Gastrocnemius medialis (tissue), 4 donors: ENCODE measurements around the gene CCDC51. TPM values are rescaled to one million over a fixed set of nuclear protein-coding genes. Genes with fewer than 3 reads are reported as not detected.
A peak's percentile ranks its signal among the peaks of the same experiment; 100 is the strongest.

Experiments used
- ATAC-seq, 2 donors: fragments of 150-250 bp; one replicate each; pipeline ENCODE4 v1.9.1; 2016
- DNase-seq, 2 donors: peaks; one replicate each; pipeline ENCODE4 v3.0.0-alpha.2; 2019
- H3K27ac ChIP-seq, 4 donors: fragments of 200-600 bp; sonication (generic); 1 replicate in 1 of 4; 2 replicates in 3 of 4; pipeline ENCODE4 v1.5.1; 2016 to 2018; ENCODE audit warnings: mild to moderate bottlenecking in 2 of 4, moderate library complexity in 1 of 4
- H3K27me3 ChIP-seq, 3 donors: fragments of 200-600 bp; sonication (generic) in 2 of 3; 1 replicate in 1 of 3; 2 replicates in 2 of 3; pipeline versions ENCODE4 v1.5.1 to v1.6.0; 2016 to 2019; ENCODE audit warnings: mild to moderate bottlenecking in 1 of 3, moderate library complexity in 1 of 3
- H3K36me3 ChIP-seq, 2 donors: fragments of 200-600 bp; sonication (generic) in 1 of 2; one replicate each; pipeline ENCODE4 v1.5.1; 2017 to 2018
- H3K4me1 ChIP-seq, 2 donors: fragments of 200-600 bp; sonication (generic) in 1 of 2; one replicate each; pipeline ENCODE4 v1.5.1; 2016 to 2017; ENCODE audit warnings: mild to moderate bottlenecking in 2 of 2
- H3K4me3 ChIP-seq, 4 donors: fragments of 200-600 bp; sonication (generic) in 3 of 4; 1 replicate in 1 of 4; 2 replicates in 3 of 4; pipeline ENCODE4 v1.5.1; 2016 to 2019; ENCODE audit warnings: mild to moderate bottlenecking in 2 of 4
- H3K9me3 ChIP-seq, 3 donors: fragments of 200-600 bp; sonication (generic) in 2 of 3; 1 replicate in 1 of 3; 2 replicates in 2 of 3; pipeline ENCODE4 v1.5.1; 2016 to 2019
- POLR2A ChIP-seq, 2 donors: fragments of 450-650 bp; IDR thresholded peaks; one replicate each; pipeline ENCODE4 v1.6.1; 2017; ENCODE audit warnings: antibody characterized with exemption in 2 of 2, mild to moderate bottlenecking in 2 of 2, moderate library complexity in 2 of 2
- in situ Hi-C, 4 donors: fragments of 200-750 bp; cut with MboI; loops; one replicate each; pipeline versions ENCODE4 v1.15.0 to v1.8.0; 2017; ENCODE audit warnings: low sequenced_read_pairs in 4 of 4
- intact Hi-C: fragments of 100-400 bp; cut with DNase I; formaldehyde crosslinking; loops from one replicate; pipeline ENCODE4 v1.15.1; 2023; ENCODE audit warnings: low total_unique reads
- total RNA-seq, 4 donors: library from RNA; depleted of rRNA; stranded (reverse); fragments of >200 nt; gene quantifications; one replicate each; pipeline versions ENCODE4 v1.1.0 to v1.2.3, GENCODE V29; 2016
- TF ChIP-seq, protein P1 (sequence below), 5 experiments: fragments of 450-650 bp in 3 of 5; fragments of 200-600 bp in 2 of 5; sonication (generic) in 2 of 5; IDR thresholded peaks in 4 of 5; conservative IDR thresholded peaks in 1 of 5; 1 replicate in 4 of 5; 2 replicates in 1 of 5; pipeline ENCODE4 v1.5.1; 2016 to 2019; ENCODE audit warnings: antibody characterized with exemption in 5 of 5, mild to moderate bottlenecking in 3 of 5, moderate library complexity in 3 of 5

Gene CCDC51
- total RNA-seq, 4 donors from 2014 or later, result 4.9 to 12.2 (median 9.9) TPM

DNA sequence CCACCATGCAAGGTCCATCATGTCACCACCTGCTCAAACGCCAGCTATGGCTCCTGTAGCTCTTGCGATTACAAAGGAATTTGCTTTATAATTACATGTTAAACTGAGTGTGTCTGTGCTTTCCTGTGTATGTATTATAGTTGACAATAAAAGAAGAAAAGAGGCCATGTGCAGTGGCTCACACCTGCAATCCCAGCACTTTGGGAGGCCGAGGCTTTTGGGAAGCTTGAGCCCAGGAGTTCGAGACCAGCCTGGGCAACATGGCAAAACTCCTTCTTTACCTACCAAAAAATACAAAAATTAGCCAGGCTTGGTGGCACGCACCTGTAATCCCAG lies 33.7 kb upstream of the CCDC51 start:
- peak overlapping the region; percentile 87 to 100 (median 90) for H3K27ac ChIP-seq
- no peaks in the 10 kb centered on the region for H3K9me3 ChIP-seq
- no peak for ATAC-seq
- intact Hi-C loops (no loop called here), in situ Hi-C loops (no loop called here)
- H3K27me3 ChIP-seq, result no peaks in the 10 kb centered on the region
- H3K4me1 ChIP-seq, result peaks cover 25 to 26% of the 10 kb centered on the region in 2 donors
- DNase-seq, result no peak
- H3K36me3 ChIP-seq, result peaks cover 0 to 4% of the 10 kb centered on the region in 2 donors
- no peak overlapping the region for H3K4me3 ChIP-seq
- no peak for TF ChIP-seq POLR2A (IDR thresholded peaks at IDR 0.05)
- TF ChIP-seq, protein P1, sequence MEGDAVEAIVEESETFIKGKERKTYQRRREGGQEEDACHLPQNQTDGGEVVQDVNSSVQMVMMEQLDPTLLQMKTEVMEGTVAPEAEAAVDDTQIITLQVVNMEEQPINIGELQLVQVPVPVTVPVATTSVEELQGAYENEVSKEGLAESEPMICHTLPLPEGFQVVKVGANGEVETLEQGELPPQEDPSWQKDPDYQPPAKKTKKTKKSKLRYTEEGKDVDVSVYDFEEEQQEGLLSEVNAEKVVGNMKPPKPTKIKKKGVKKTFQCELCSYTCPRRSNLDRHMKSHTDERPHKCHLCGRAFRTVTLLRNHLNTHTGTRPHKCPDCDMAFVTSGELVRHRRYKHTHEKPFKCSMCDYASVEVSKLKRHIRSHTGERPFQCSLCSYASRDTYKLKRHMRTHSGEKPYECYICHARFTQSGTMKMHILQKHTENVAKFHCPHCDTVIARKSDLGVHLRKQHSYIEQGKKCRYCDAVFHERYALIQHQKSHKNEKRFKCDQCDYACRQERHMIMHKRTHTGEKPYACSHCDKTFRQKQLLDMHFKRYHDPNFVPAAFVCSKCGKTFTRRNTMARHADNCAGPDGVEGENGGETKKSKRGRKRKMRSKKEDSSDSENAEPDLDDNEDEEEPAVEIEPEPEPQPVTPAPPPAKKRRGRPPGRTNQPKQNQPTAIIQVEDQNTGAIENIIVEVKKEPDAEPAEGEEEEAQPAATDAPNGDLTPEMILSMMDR (IDR thresholded peaks at IDR 0.05 in 4 of 5, conservative IDR thresholded peaks at IDR 0.05 in 1 of 5), result no peak

- in situ Hi-C loops, result no loop called here
- H3K9me3 ChIP-seq, result no peaks in the 10 kb centered on the region
- H3K4me3 ChIP-seq, result peak overlapping the region; percentile 62 to 79 (median 65)
- peaks cover 30 to 31% of the 10 kb centered on the region in 2 donors for H3K4me1 ChIP-seq
- intact Hi-C loops, result no loop called here
- peaks cover 0 to 9% of the 10 kb centered on the region in 2 donors for H3K36me3 ChIP-seq
- TF ChIP-seq POLR2A (IDR thresholded peaks at IDR 0.05), result peak; percentile 45 to 76
- TF ChIP-seq, protein P1 (IDR thresholded peaks at IDR 0.05 in 4 of 5, conservative IDR thresholded peaks at IDR 0.05 in 1 of 5), result peak; percentile 22 to 56 (median 42)
- peak; percentile 66 to 75 for DNase-seq
- peak overlapping the region; percentile 87 to 100 (median 90) for H3K27ac ChIP-seq
- H3K27me3 ChIP-seq, result no peaks in the 10 kb centered on the region
- peak; percentile 78 to 81 for ATAC-seq
Observed at GRCh38 chr3:48472923-48473616, 33.2 kb upstream of the CCDC51 start.

DNA sequence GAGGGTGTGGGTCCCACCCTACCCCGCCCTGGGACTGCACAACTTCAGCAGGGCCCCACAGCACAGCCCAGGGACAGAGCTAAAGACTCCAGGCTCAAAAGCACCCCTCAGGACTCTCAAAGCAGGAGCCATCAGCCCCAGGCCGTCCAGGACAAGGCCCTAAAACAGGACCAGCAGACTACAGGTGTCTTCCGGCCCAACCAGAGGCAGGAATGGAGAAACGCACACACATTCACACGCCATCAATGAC lies 32.7 kb upstream of the CCDC51 start:
- intact Hi-C loops, result no loop called here
- DNase-seq, result no peak
- Histone ChIP-seq H3K4me1 (peaks cover 35 to 36% of the 10 kb centered on the region in 2 donors), H3K27ac (peak overlapping the region; percentile 87 to 100 (median 90)), H3K27me3 (no peaks in the 10 kb centered on the region), H3K4me3 (peak overlapping the region; percentile 62 to 79 (median 65)), H3K36me3 (peaks cover 0 to 10% of the 10 kb centered on the region in 2 donors), H3K9me3 (no peaks in the 10 kb centered on the region)
- in situ Hi-C loops, result no loop called here
- ATAC-seq, result peak in 1 of 2 donors; percentile 35
- TF ChIP-seq, protein P1 (IDR thresholded peaks at IDR 0.05 in 4 of 5, conservative IDR thresholded peaks at IDR 0.05 in 1 of 5), result no peak

GRCh38 chr3:48470286-48470685 lies 30.4 kb upstream of the CCDC51 start:
- intact Hi-C loops, result no loop called here
- Histone ChIP-seq H3K4me1 (peaks cover 50 to 52% of the 10 kb centered on the region in 2 donors), H3K27ac (peak overlapping the region in 3 of 4 donors; percentile 23 to 100 (median 55)), H3K27me3 (no peaks in the 10 kb centered on the region), H3K4me3 (no peak overlapping the region), H3K9me3 (no peaks in the 10 kb centered on the region), H3K36me3 (peaks cover 0 to 10% of the 10 kb centered on the region in 2 donors)
- in situ Hi-C loops, result no loop called here
- ATAC-seq (no peak), DNase-seq (no peak)
- TF ChIP-seq POLR2A (IDR thresholded peaks at IDR 0.05), result no peak
- TF ChIP-seq, protein P1 (IDR thresholded peaks at IDR 0.05 in 4 of 5, conservative IDR thresholded peaks at IDR 0.05 in 1 of 5), result no peak
